HepG2 (cell line): ENCODE results near the gene DNAJB11. TPM values are rescaled to one million over a fixed set of nuclear protein-coding genes. Genes with fewer than 3 reads are reported as not detected.

ENCODE experiments used
- CREM ChIP-seq, 2 experiments: sonication (generic) in 1 of 2; formaldehyde crosslinking in 1 of 2; IDR thresholded peaks; 2 replicates each; pipeline versions ENCODE4 v1.4.0 to v1.6.1; 2016 to 2020; ENCODE audit warnings: antibody characterized with exemption in 1 of 2, mild to moderate bottlenecking in 1 of 2, missing genetic modification reagents in 1 of 2
- FOXO1 ChIP-seq: sonication (generic); formaldehyde crosslinking; IDR thresholded peaks from 2 replicates; pipeline ENCODE4 v1.4.0; 2020; ENCODE audit warnings: missing genetic modification reagents
- NCOA2 ChIP-seq: sonication (generic); formaldehyde crosslinking; IDR thresholded peaks from 2 replicates; pipeline ENCODE4 v1.8.0; 2022; ENCODE audit warnings: inconsistent platforms
- SIN3B ChIP-seq: fragments of 150-350 bp; IDR thresholded peaks from 2 replicates; pipeline ENCODE4 v1.6.1; 2014; ENCODE audit warnings: low read length
- SKIL ChIP-seq: sonication (generic); formaldehyde crosslinking; IDR thresholded peaks from 2 replicates; pipeline ENCODE4 v1.8.0; 2022; ENCODE audit warnings: missing genetic modification reagents, mild to moderate bottlenecking, moderate library complexity, borderline replicate concordance
- ZBTB39 ChIP-seq: sonication (generic); formaldehyde crosslinking; IDR thresholded peaks from 2 replicates; pipeline ENCODE4 v1.5.0; 2020; ENCODE audit warnings: missing genetic modification reagents
- ZMAT3 ChIP-seq: sonication (generic); formaldehyde crosslinking; conservative IDR thresholded peaks from 2 replicates; pipeline ENCODE4 v1.7.0; 2021; ENCODE audit warnings: missing genetic modification reagents
- ZNF33B ChIP-seq: sonication (generic); formaldehyde crosslinking; IDR thresholded peaks from 2 replicates; pipeline ENCODE4 v1.5.1; 2020; ENCODE audit warnings: mild to moderate bottlenecking, missing genetic modification reagents
- ZNF496 ChIP-seq: sonication (generic); formaldehyde crosslinking; IDR thresholded peaks from 2 replicates; pipeline ENCODE4 v1.8.1; 2023; ENCODE audit warnings: mild to moderate bottlenecking, moderate library complexity, missing genetic modification reagents; ENCODE audit not compliant: insufficient replicate concordance
- ZNF510 ChIP-seq: sonication (generic); formaldehyde crosslinking; IDR thresholded peaks from 2 replicates; pipeline ENCODE4 v1.4.0; 2020; ENCODE audit warnings: low read depth, mild to moderate bottlenecking, missing genetic modification reagents
- ZNF615 ChIP-seq: sonication (generic); formaldehyde crosslinking; IDR thresholded peaks from 2 replicates; pipeline ENCODE4 v1.5.0; 2020; ENCODE audit warnings: mild to moderate bottlenecking, missing genetic modification reagents, borderline replicate concordance
- ZNF7 ChIP-seq: IDR thresholded peaks from 2 replicates; pipeline ENCODE4 v1.6.1; 2016; ENCODE audit warnings: missing biosample characterization, missing genetic modification reagents
- ZNF768 ChIP-seq: sonication (generic); formaldehyde crosslinking; IDR thresholded peaks from 2 replicates; pipeline ENCODE4 v1.4.0; 2020; ENCODE audit warnings: missing genetic modification reagents
- polyA plus RNA-seq, 8 experiments: library from polyadenylated mRNA; depleted of rRNA in 3 of 8; stranded (reverse) in 7 of 8; unstranded in 1 of 8; fragments of >200 nt; fragmentation: Illumina TruSeq in 4 of 8; extraction: Trizol in 4 of 8; gene quantifications; 2 replicates each; pipeline versions ENCODE4 v1.2.1 to v1.2.3, GENCODE V29; 2011 to 2016; ENCODE audit warnings: low read depth in 4 of 8, missing spikeins in 1 of 8, mixed read lengths in 1 of 8; ENCODE audit not compliant: insufficient read depth in 1 of 8
- total RNA-seq, 5 experiments: library from RNA; depleted of rRNA; stranded (reverse); fragments of >200 nt; fragmentation: Illumina TruSeq; extraction: Trizol; gene quantifications; 2 replicates each; pipeline ENCODE4 v1.2.3, GENCODE V29; 2016; ENCODE audit warnings: low read depth in 1 of 5
- TF ChIP-seq, protein P1 (sequence below): sonication (generic); formaldehyde crosslinking; IDR thresholded peaks from 2 replicates; pipeline ENCODE4 v1.4.0; 2020; ENCODE audit warnings: mild to moderate bottlenecking, missing genetic modification reagents, borderline replicate concordance
- TF ChIP-seq, protein P2 (sequence below): sonication (generic); formaldehyde crosslinking; IDR thresholded peaks from 2 replicates; pipeline ENCODE4 v1.4.0; 2020; ENCODE audit warnings: missing genetic modification reagents, borderline replicate concordance
- TF ChIP-seq, protein P3 (sequence below): sonication (generic); formaldehyde crosslinking; IDR thresholded peaks from 2 replicates; pipeline ENCODE4 v1.8.0; 2022; ENCODE audit warnings: mild to moderate bottlenecking, missing genetic modification reagents, borderline replicate concordance

The DNAJB11 gene
- total and polyA plus RNA-seq, 2 of the 13 experiments (the other 11 are each of a cell fraction or from before 2014, with no cell fraction given): 41.0 to 132 TPM

DNA sequence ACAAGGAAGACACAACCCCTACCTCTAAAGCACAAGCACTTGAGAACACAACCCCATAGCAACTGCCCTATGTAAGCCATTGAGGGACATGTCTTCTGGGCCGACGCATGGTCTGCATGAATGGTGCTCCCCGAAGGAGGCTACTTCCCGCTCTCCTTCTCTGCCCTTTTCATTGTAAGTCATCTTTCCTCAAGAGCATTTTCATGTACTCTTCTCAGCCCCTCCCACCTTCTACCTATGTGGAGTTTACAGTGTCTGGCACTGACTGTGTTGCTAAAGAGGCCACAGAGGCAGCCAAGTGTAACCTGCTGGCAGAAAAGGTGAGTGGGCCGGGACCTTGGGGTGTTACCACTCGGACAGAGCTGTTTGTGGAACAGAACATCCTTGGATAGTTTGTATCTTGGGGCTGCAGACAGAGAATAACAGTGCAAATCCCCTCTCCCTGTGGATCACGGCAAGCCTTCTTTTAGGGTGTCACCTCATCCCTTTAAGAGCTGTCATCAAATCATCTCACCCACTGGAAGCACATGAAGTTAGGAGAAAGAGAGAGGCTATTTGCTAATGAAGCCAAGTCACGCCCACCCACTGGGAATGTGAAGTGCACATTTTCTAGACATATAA, 47.9 kb downstream of the DNAJB11 start (continued):
- TF ChIP-seq, protein P1, sequence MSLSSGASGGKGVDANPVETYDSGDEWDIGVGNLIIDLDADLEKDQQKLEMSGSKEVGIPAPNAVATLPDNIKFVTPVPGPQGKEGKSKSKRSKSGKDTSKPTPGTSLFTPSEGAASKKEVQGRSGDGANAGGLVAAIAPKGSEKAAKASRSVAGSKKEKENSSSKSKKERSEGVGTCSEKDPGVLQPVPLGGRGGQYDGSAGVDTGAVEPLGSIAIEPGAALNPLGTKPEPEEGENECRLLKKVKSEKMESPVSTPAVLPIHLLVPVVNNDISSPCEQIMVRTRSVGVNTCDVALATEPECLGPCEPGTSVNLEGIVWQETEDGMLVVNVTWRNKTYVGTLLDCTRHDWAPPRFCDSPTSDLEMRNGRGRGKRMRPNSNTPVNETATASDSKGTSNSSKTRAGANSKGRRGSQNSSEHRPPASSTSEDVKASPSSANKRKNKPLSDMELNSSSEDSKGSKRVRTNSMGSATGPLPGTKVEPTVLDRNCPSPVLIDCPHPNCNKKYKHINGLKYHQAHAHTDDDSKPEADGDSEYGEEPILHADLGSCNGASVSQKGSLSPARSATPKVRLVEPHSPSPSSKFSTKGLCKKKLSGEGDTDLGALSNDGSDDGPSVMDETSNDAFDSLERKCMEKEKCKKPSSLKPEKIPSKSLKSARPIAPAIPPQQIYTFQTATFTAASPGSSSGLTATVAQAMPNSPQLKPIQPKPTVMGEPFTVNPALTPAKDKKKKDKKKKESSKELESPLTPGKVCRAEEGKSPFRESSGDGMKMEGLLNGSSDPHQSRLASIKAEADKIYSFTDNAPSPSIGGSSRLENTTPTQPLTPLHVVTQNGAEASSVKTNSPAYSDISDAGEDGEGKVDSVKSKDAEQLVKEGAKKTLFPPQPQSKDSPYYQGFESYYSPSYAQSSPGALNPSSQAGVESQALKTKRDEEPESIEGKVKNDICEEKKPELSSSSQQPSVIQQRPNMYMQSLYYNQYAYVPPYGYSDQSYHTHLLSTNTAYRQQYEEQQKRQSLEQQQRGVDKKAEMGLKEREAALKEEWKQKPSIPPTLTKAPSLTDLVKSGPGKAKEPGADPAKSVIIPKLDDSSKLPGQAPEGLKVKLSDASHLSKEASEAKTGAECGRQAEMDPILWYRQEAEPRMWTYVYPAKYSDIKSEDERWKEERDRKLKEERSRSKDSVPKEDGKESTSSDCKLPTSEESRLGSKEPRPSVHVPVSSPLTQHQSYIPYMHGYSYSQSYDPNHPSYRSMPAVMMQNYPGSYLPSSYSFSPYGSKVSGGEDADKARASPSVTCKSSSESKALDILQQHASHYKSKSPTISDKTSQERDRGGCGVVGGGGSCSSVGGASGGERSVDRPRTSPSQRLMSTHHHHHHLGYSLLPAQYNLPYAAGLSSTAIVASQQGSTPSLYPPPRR (CRISPR knock-in tag): peak; percentile 9; the same call in 1 of the 2 replicates
- TF ChIP-seq SKIL (CRISPR knock-in tag) (peak; percentile 15), ZNF510 (CRISPR knock-in tag) (no peak), FOXO1 (CRISPR knock-in tag) (no peak), CREM (IDR thresholded peaks at IDR 0.05) (no peak), CREM (CRISPR knock-in tag; IDR thresholded peaks at IDR 0.05) (no peak), ZNF7 (CRISPR knock-in tag) (no peak), ZNF615 (CRISPR knock-in tag) (no peak), ZNF768 (CRISPR knock-in tag) (no peak), ZMAT3 (CRISPR knock-in tag) (peak; percentile 45; the same call in 1 of the 2 replicates), ZNF496 (CRISPR knock-in tag) (no peak), ZBTB39 (CRISPR knock-in tag) (no peak; the same call in 1 of the 2 replicates), SIN3B (no peak), NCOA2 (no peak), ZNF33B (CRISPR knock-in tag) (no peak; the same call in 1 of the 2 replicates)
- TF ChIP-seq, protein P2, sequence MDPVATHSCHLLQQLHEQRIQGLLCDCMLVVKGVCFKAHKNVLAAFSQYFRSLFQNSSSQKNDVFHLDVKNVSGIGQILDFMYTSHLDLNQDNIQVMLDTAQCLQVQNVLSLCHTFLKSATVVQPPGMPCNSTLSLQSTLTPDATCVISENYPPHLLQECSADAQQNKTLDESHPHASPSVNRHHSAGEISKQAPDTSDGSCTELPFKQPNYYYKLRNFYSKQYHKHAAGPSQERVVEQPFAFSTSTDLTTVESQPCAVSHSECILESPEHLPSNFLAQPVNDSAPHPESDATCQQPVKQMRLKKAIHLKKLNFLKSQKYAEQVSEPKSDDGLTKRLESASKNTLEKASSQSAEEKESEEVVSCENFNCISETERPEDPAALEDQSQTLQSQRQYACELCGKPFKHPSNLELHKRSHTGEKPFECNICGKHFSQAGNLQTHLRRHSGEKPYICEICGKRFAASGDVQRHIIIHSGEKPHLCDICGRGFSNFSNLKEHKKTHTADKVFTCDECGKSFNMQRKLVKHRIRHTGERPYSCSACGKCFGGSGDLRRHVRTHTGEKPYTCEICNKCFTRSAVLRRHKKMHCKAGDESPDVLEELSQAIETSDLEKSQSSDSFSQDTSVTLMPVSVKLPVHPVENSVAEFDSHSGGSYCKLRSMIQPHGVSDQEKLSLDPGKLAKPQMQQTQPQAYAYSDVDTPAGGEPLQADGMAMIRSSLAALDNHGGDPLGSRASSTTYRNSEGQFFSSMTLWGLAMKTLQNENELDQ: no peak
- TF ChIP-seq, protein P3, sequence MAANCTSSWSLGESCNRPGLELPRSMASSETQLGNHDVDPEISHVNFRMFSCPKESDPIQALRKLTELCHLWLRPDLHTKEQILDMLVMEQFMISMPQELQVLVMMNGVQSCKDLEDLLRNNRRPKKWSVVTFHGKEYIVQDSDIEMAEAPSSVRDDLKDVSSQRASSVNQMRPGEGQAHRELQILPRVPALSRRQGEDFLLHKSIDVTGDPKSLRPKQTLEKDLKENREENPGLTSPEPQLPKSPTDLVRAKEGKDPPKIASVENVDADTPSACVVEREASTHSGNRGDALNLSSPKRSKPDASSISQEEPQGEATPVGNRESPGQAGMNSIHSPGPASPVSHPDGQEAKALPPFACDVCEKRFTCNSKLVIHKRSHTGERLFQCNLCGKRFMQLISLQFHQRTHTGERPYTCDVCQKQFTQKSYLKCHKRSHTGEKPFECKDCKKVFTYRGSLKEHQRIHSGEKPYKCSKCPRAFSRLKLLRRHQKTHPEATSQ (CRISPR knock-in tag): no peak
